ENCODE measurements around the gene TCEANC2. TPM values are rescaled to one million over a fixed set of nuclear protein-coding genes. Genes with fewer than 3 reads are reported as not detected.

Gene TCEANC2
- total and polyA plus RNA-seq, 2 experiments from 2014 or later: 6.0 to 6.3 TPM

DNA sequence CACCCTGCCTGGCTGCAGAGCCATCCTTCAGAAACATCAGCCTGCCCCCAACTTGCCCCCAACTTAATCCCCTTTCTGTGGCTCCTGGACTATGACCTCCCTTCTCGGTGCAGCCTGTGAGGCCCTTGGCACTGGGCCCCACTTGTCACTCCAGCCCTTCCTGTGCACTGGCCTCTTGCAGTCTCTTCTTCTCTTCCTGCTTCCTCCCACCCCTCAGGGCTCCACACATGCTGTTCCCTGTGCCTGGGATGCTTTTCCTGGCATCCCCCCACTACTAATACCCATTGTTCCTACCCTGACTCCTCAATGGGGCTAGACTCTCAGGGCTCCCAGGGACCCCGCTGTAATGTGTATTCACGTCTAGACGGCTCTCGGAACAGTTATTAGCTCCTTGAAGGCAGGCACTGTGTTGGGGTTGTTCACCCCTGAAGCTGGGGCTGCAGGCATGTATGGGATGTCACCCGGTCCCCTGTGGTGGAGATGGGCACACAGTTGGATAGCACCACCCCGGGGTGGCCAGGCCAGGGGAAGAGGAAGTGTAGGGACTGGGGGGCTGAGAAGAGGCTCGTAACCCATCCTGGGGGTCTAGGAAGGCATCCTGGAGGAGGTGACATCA is 39.9 kb upstream of the TCEANC2 start:
- Histone ChIP-seq H3K4me2 (no peak overlapping the region), H3F3A (replicated peaks; ENCODE audit: low read depth) (no peaks in the 10 kb centered on the region), H3K27me3 (ENCODE audit: insufficient read depth) (no peaks in the 10 kb centered on the region), H3K79me2 (replicated peaks; ENCODE audit: insufficient read depth) (no peaks in the 10 kb centered on the region), H3K9me2 (ENCODE audit: insufficient read depth) (no peaks in the 10 kb centered on the region; the same call in 1 of the 2 replicates), H4K20me1 (replicated peaks; ENCODE audit: insufficient read depth) (no peaks in the 10 kb centered on the region), H3K4me3 (no peak overlapping the region), H3K36me3 (ENCODE audit: insufficient read depth) (no peaks in the 10 kb centered on the region), H2AFZ (no peak overlapping the region; the same call in 1 of the 2 replicates), H3K4me1 (ENCODE audit: insufficient read depth) (no peaks in the 10 kb centered on the region), H3K27ac (ENCODE audit: low read depth) (no peak overlapping the region)
- TF ChIP-seq CREB1 (CRISPR knock-in tag; IDR thresholded peaks at IDR 0.05; ENCODE audit: low read depth) (no peak), JUNB (IDR thresholded peaks at IDR 0.05; ENCODE audit: unreplicated experiment) (no peak), NANOG (IDR thresholded peaks at IDR 0.05; ENCODE audit: borderline replicate concordance) (no peak)
- TF ChIP-seq, protein P1, sequence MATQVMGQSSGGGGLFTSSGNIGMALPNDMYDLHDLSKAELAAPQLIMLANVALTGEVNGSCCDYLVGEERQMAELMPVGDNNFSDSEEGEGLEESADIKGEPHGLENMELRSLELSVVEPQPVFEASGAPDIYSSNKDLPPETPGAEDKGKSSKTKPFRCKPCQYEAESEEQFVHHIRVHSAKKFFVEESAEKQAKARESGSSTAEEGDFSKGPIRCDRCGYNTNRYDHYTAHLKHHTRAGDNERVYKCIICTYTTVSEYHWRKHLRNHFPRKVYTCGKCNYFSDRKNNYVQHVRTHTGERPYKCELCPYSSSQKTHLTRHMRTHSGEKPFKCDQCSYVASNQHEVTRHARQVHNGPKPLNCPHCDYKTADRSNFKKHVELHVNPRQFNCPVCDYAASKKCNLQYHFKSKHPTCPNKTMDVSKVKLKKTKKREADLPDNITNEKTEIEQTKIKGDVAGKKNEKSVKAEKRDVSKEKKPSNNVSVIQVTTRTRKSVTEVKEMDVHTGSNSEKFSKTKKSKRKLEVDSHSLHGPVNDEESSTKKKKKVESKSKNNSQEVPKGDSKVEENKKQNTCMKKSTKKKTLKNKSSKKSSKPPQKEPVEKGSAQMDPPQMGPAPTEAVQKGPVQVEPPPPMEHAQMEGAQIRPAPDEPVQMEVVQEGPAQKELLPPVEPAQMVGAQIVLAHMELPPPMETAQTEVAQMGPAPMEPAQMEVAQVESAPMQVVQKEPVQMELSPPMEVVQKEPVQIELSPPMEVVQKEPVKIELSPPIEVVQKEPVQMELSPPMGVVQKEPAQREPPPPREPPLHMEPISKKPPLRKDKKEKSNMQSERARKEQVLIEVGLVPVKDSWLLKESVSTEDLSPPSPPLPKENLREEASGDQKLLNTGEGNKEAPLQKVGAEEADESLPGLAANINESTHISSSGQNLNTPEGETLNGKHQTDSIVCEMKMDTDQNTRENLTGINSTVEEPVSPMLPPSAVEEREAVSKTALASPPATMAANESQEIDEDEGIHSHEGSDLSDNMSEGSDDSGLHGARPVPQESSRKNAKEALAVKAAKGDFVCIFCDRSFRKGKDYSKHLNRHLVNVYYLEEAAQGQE (IDR thresholded peaks at IDR 0.05; ENCODE audit: unreplicated experiment): no peak
- TF ChIP-seq, protein P2, sequence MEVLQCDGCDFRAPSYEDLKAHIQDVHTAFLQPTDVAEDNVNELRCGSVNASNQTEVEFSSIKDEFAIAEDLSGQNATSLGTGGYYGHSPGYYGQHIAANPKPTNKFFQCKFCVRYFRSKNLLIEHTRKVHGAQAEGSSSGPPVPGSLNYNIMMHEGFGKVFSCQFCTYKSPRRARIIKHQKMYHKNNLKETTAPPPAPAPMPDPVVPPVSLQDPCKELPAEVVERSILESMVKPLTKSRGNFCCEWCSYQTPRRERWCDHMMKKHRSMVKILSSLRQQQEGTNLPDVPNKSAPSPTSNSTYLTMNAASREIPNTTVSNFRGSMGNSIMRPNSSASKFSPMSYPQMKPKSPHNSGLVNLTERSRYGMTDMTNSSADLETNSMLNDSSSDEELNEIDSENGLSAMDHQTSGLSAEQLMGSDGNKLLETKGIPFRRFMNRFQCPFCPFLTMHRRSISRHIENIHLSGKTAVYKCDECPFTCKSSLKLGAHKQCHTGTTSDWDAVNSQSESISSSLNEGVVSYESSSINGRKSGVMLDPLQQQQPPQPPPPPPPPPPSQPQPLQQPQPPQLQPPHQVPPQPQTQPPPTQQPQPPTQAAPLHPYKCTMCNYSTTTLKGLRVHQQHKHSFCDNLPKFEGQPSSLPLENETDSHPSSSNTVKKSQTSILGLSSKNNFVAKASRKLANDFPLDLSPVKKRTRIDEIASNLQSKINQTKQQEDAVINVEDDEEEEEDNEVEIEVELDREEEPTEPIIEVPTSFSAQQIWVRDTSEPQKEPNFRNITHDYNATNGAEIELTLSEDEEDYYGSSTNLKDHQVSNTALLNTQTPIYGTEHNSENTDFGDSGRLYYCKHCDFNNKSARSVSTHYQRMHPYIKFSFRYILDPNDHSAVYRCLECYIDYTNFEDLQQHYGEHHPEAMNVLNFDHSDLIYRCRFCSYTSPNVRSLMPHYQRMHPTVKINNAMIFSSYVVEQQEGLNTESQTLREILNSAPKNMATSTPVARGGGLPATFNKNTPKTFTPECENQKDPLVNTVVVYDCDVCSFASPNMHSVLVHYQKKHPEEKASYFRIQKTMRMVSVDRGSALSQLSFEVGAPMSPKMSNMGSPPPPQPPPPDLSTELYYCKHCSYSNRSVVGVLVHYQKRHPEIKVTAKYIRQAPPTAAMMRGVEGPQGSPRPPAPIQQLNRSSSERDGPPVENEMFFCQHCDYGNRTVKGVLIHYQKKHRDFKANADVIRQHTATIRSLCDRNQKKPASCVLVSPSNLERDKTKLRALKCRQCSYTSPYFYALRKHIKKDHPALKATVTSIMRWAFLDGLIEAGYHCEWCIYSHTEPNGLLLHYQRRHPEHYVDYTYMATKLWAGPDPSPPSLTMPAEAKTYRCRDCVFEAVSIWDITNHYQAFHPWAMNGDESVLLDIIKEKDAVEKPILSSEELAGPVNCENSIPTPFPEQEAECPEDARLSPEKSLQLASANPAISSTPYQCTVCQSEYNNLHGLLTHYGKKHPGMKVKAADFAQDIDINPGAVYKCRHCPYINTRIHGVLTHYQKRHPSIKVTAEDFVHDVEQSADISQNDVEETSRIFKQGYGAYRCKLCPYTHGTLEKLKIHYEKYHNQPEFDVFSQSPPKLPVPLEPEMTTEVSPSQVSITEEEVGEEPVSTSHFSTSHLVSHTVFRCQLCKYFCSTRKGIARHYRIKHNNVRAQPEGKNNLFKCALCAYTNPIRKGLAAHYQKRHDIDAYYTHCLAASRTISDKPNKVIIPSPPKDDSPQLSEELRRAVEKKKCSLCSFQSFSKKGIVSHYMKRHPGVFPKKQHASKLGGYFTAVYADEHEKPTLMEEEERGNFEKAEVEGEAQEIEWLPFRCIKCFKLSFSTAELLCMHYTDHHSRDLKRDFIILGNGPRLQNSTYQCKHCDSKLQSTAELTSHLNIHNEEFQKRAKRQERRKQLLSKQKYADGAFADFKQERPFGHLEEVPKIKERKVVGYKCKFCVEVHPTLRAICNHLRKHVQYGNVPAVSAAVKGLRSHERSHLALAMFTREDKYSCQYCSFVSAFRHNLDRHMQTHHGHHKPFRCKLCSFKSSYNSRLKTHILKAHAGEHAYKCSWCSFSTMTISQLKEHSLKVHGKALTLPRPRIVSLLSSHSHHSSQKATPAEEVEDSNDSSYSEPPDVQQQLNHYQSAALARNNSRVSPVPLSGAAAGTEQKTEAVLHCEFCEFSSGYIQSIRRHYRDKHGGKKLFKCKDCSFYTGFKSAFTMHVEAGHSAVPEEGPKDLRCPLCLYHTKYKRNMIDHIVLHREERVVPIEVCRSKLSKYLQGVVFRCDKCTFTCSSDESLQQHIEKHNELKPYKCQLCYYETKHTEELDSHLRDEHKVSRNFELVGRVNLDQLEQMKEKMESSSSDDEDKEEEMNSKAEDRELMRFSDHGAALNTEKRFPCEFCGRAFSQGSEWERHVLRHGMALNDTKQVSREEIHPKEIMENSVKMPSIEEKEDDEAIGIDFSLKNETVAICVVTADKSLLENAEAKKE (CRISPR knock-in tag; IDR thresholded peaks at IDR 0.05): no peak
- TF ChIP-seq, protein P3, sequence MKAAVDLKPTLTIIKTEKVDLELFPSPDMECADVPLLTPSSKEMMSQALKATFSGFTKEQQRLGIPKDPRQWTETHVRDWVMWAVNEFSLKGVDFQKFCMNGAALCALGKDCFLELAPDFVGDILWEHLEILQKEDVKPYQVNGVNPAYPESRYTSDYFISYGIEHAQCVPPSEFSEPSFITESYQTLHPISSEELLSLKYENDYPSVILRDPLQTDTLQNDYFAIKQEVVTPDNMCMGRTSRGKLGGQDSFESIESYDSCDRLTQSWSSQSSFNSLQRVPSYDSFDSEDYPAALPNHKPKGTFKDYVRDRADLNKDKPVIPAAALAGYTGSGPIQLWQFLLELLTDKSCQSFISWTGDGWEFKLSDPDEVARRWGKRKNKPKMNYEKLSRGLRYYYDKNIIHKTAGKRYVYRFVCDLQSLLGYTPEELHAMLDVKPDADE (IDR thresholded peaks at IDR 0.05): no peak
- ATAC-seq (no peak), DNase-seq (ENCODE audit: low spot score) (peak; percentile 19)
- peaks cover 11% of the 10 kb centered on the region for H3K27me3 Mint-ChIP-seq (ENCODE audit: insufficient read depth, low read depth, poor library complexity)
- no peak overlapping the region for H3K27ac Mint-ChIP-seq
- H3K4me3 Mint-ChIP-seq: no peak overlapping the region
- H3K9me3 Mint-ChIP-seq: no peaks in the 10 kb centered on the region
- H3K4me1 Mint-ChIP-seq: peaks cover 8% of the 10 kb centered on the region
- H3K36me3 Mint-ChIP-seq (ENCODE audit: low read depth): no peaks in the 10 kb centered on the region
